Keratinocyte (primary cell): ENCODE results near the gene CFAP77. TPM values are rescaled to one million over a fixed set of nuclear protein-coding genes. Genes with fewer than 3 reads are reported as not detected.

Experiments
- DNase-seq: peaks from one replicate; pipeline ENCODE4 v3.0.0-alpha.2; 2011; ENCODE audit warnings: low read depth, missing footprints, low spot score
- FAIRE-seq: peaks from 2 replicates; lab custom pipeline; 2011; peaks lifted over from hg19 to GRCh38; lab: Jason Lieb, UNC
- H2AFZ ChIP-seq: 2 replicates; pipeline ENCODE4 v1.6.0; 2012; ENCODE audit warnings: low read length, control low read depth, inconsistent platforms; ENCODE audit not compliant: control insufficient read depth
- H3K27ac ChIP-seq: 2 replicates; pipeline ENCODE4 v1.5.1; 2011; ENCODE audit warnings: low read length; ENCODE audit not compliant: control insufficient read depth, insufficient read depth
- H3K27me3 ChIP-seq: 3 replicates; pipeline ENCODE4 v1.6.0; 2011; ENCODE audit warnings: low read length; ENCODE audit not compliant: control insufficient read depth, insufficient read depth; ENCODE audit errors: extremely low read depth
- H3K36me3 ChIP-seq, 2 experiments: 2 replicates in 1 of 2; 3 replicates in 1 of 2; pipeline ENCODE4 v1.5.1; 2011; ENCODE audit warnings: low read length in 2 of 2, mild to moderate bottlenecking in 1 of 2; ENCODE audit not compliant: control insufficient read depth in 2 of 2, insufficient read depth in 2 of 2; ENCODE audit errors: extremely low read depth in 1 of 2
- H3K4me1 ChIP-seq: 3 replicates; pipeline ENCODE4 v1.5.1; 2011; ENCODE audit warnings: low read length; ENCODE audit not compliant: control insufficient read depth, insufficient read depth; ENCODE audit errors: extremely low read depth
- H3K4me2 ChIP-seq: 3 replicates; pipeline ENCODE4 v1.6.0; 2011; ENCODE audit warnings: low read depth, low read length; ENCODE audit not compliant: control insufficient read depth, insufficient read depth; ENCODE audit errors: extremely low read depth
- H3K4me3 ChIP-seq, 3 experiments: fragments of 200-600 bp in 1 of 3; sonication (generic) in 1 of 3; 2 replicates in 2 of 3; 3 replicates in 1 of 3; pipeline ENCODE4 v1.5.1; 2011 to 2016; ENCODE audit warnings: low read length in 3 of 3, mild to moderate bottlenecking in 3 of 3, control low read depth in 2 of 3, inconsistent platforms in 1 of 3, low read depth in 1 of 3, mixed read lengths in 1 of 3, mixed run types in 1 of 3, moderate library complexity in 1 of 3; ENCODE audit not compliant: control insufficient read depth in 2 of 3, insufficient read depth in 2 of 3; ENCODE audit errors: extremely low read depth in 1 of 3
- H3K79me2 ChIP-seq: 2 replicates; pipeline ENCODE4 v1.6.0; 2012; ENCODE audit warnings: low read length; ENCODE audit not compliant: control insufficient read depth, insufficient read depth
- H3K9ac ChIP-seq: 3 replicates; pipeline ENCODE4 v1.6.0; 2011; ENCODE audit warnings: low read length; ENCODE audit not compliant: control insufficient read depth, insufficient read depth; ENCODE audit errors: extremely low read depth
- H3K9me1 ChIP-seq: 3 replicates; pipeline ENCODE4 v1.6.0; 2011; ENCODE audit warnings: low read length; ENCODE audit not compliant: control insufficient read depth, insufficient read depth; ENCODE audit errors: extremely low read depth
- H3K9me3 ChIP-seq: 2 replicates; pipeline ENCODE4 v1.5.1; 2012; ENCODE audit warnings: low read depth, low read length; ENCODE audit not compliant: control insufficient read depth
- H4K20me1 ChIP-seq: 3 replicates; pipeline ENCODE4 v1.6.0; 2011; ENCODE audit warnings: low read length; ENCODE audit not compliant: control insufficient read depth, insufficient read depth; ENCODE audit errors: extremely low read depth
- EZH2 ChIP-seq: IDR thresholded peaks from one replicate; pipeline ENCODE4 v1.6.1; 2012; ENCODE audit warnings: inconsistent platforms, mild to moderate bottlenecking, low read length, moderate library complexity
- dilution Hi-C: fragments of 300-500 bp; cut with MboI; formaldehyde crosslinking; loops from one replicate; pipeline ENCODE4 v1.7.0; 2020; ENCODE audit warnings: low sequenced_read_pairs; ENCODE audit not compliant: extremely low pct_ligation_motif_present
- polyA plus RNA-seq, 5 experiments: library from polyadenylated mRNA; depleted of rRNA in 3 of 5; stranded (reverse) in 3 of 5; stranded (forward) in 1 of 5; unstranded in 1 of 5; fragments of >200 nt; gene quantifications; 1 replicate in 1 of 5; 2 replicates in 3 of 5; 3 replicates in 1 of 5; pipeline versions ENCODE4 v1.2.1 to v1.2.3, GENCODE V29; 2011 to 2012; ENCODE audit warnings: missing spikeins in 2 of 5, low read depth in 1 of 5, low replicate concordance in 1 of 5
- TF ChIP-seq, protein P1 (sequence below), 3 experiments: IDR thresholded peaks in 1 of 3; conservative IDR thresholded peaks in 1 of 3; optimal IDR thresholded peaks in 1 of 3; 2 replicates in 2 of 3; 3 replicates in 1 of 3; pipeline versions ENCODE3 to v1.5.1; 2011; ENCODE audit warnings: low read length in 3 of 3, mild to moderate bottlenecking in 3 of 3, moderate library complexity in 2 of 3, control low read depth in 1 of 3, inconsistent platforms in 1 of 3; ENCODE audit not compliant: insufficient read depth in 2 of 3; ENCODE audit errors: extremely low read depth in 1 of 3

Gene CFAP77
- polyA plus RNA-seq, 1 donor (not counting 4 experiments of a cell fraction or from before 2014, with no cell fraction given) = not detected

DNA sequence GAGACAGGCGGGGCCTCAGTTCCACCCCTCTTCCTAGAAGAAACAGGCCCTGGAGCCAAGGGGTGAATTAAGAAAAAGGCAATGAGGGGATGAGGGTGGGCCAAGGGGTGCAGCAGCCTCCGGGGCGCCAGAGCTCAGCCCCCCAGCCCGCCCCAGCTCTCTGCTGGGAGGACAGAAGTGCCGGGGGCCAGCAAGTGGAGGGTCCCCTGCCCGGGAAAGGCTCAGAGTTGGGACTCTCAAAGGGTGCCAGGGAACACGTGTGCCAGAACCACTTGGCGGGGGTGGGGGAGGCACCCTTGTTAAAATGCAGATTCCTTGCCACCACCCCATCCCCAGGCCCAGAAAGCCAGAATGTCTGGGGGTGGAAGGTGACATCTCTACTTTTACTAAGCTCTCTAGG lies 104.8 kb downstream of the CFAP77 start:
- H3K27me3 ChIP-seq = peaks cover 30% of the 10 kb centered on the region
- no peak overlapping the region for H3K9ac ChIP-seq
- no peaks in the 10 kb centered on the region for H4K20me1 ChIP-seq
- no peaks in the 10 kb centered on the region for H3K4me1 ChIP-seq
- no peaks in the 10 kb centered on the region for H3K9me1 ChIP-seq
- FAIRE-seq (no peak), DNase-seq (no peak)
- no peak overlapping the region for H2AFZ ChIP-seq
- no peaks in the 10 kb centered on the region for H3K9me3 ChIP-seq
- dilution Hi-C loops = no loop called here
- no peak for TF ChIP-seq EZH2
- TF ChIP-seq, protein P1, sequence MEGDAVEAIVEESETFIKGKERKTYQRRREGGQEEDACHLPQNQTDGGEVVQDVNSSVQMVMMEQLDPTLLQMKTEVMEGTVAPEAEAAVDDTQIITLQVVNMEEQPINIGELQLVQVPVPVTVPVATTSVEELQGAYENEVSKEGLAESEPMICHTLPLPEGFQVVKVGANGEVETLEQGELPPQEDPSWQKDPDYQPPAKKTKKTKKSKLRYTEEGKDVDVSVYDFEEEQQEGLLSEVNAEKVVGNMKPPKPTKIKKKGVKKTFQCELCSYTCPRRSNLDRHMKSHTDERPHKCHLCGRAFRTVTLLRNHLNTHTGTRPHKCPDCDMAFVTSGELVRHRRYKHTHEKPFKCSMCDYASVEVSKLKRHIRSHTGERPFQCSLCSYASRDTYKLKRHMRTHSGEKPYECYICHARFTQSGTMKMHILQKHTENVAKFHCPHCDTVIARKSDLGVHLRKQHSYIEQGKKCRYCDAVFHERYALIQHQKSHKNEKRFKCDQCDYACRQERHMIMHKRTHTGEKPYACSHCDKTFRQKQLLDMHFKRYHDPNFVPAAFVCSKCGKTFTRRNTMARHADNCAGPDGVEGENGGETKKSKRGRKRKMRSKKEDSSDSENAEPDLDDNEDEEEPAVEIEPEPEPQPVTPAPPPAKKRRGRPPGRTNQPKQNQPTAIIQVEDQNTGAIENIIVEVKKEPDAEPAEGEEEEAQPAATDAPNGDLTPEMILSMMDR (optimal IDR thresholded peaks at IDR 0.05 in 1 of 3, IDR thresholded peaks at IDR 0.05 in 1 of 3, conservative IDR thresholded peaks at IDR 0.05 in 1 of 3; ENCODE audit: extremely low read depth in 1 of 3, insufficient read depth in 2 of 3, low read length in 3 of 3) = no peak
- no peaks in the 10 kb centered on the region for H3K79me2 ChIP-seq
- H3K4me2 ChIP-seq = no peak overlapping the region
- H3K4me3 ChIP-seq = no peak overlapping the region
- H3K36me3 ChIP-seq = no peaks in the 10 kb centered on the region
- no peak overlapping the region for H3K27ac ChIP-seq

DNA sequence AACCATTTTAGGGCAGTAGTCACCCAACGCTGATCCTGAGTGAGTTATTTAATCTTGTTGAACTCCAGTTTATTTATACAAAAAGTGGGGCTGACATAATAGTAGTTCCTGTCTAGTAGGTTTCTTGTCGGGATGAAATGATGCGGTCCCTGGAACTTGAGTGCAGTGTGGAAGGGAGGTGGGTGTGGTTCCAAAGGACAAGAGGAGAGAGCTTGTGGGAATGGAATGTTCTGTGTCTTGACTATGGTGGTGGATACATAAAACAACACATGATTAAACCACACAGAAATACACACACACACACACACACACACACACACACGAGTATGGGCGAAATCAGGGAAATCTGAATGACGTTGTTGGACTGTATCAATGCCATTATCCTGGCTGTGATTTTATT lies 106.3 kb downstream of the CFAP77 start:
- dilution Hi-C loops = no loop called here
- H3K9me3 ChIP-seq = no peaks in the 10 kb centered on the region
- peaks cover 17% of the 10 kb centered on the region for H3K27me3 ChIP-seq
- no peak overlapping the region for H3K4me2 ChIP-seq
- no peak overlapping the region for H3K9ac ChIP-seq
- FAIRE-seq = no peak
- no peaks in the 10 kb centered on the region for H3K36me3 ChIP-seq
- no peak for TF ChIP-seq EZH2
- TF ChIP-seq, protein P1 (optimal IDR thresholded peaks at IDR 0.05 in 1 of 3, IDR thresholded peaks at IDR 0.05 in 1 of 3, conservative IDR thresholded peaks at IDR 0.05 in 1 of 3; ENCODE audit: extremely low read depth in 1 of 3, insufficient read depth in 2 of 3, low read length in 3 of 3) = no peak
- DNase-seq = no peak
- H3K9me1 ChIP-seq = no peaks in the 10 kb centered on the region
- H4K20me1 ChIP-seq = no peaks in the 10 kb centered on the region
- H3K4me1 ChIP-seq = no peaks in the 10 kb centered on the region
- H3K27ac ChIP-seq = no peak overlapping the region
- no peaks in the 10 kb centered on the region for H3K79me2 ChIP-seq
- H2AFZ ChIP-seq = no peak overlapping the region
- no peak overlapping the region for H3K4me3 ChIP-seq
